B cell (primary cell): ENCODE results near the gene PKNOX2.

ENCODE experiments used
- EZH2 ChIP-seq: IDR thresholded peaks from 2 replicates; pipeline ENCODE4 v1.6.1; 2012; ENCODE audit warnings: borderline replicate concordance, low read depth, mild to moderate bottlenecking, moderate library complexity, low read length; ENCODE audit not compliant: insufficient read depth, poor library complexity, severe bottlenecking
- TF ChIP-seq, protein P1 (sequence below): fragments of 200-600 bp; IDR thresholded peaks from one replicate; pipeline ENCODE4 v1.8.0; 2022; ENCODE audit warnings: antibody characterized with exemption, mild to moderate bottlenecking

DNA sequence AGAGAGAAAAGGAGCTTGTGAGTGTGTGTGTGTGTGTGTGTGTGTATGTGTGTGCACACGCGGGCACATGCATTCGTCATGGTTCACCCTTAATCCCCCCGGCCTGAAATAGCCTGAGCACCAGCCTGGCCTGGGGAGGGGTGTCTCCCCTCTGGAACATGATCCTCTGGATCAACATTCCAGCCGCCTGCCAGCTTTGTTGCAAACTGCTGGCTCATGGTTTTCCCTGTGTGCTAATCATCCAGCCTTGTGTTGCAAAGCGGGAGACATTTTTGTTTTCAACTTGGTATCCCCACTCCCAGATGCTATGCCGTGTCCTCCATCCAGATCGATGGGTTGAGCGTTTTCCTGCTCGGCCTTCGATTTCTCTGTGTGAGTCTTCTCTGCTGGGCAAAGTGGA lies 237.2 kb downstream of the PKNOX2 start:
- TF ChIP-seq, protein P1, sequence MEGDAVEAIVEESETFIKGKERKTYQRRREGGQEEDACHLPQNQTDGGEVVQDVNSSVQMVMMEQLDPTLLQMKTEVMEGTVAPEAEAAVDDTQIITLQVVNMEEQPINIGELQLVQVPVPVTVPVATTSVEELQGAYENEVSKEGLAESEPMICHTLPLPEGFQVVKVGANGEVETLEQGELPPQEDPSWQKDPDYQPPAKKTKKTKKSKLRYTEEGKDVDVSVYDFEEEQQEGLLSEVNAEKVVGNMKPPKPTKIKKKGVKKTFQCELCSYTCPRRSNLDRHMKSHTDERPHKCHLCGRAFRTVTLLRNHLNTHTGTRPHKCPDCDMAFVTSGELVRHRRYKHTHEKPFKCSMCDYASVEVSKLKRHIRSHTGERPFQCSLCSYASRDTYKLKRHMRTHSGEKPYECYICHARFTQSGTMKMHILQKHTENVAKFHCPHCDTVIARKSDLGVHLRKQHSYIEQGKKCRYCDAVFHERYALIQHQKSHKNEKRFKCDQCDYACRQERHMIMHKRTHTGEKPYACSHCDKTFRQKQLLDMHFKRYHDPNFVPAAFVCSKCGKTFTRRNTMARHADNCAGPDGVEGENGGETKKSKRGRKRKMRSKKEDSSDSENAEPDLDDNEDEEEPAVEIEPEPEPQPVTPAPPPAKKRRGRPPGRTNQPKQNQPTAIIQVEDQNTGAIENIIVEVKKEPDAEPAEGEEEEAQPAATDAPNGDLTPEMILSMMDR = no peak
- TF ChIP-seq EZH2 = no peak
